NCI-H1105 (cell line): ENCODE results near the gene KRTAP19-8.

Experiments used
- DNase-seq: peaks from one replicate; lab custom pipeline; 2025; lab: John Stamatoyannopoulos, UW

KRTAP19-8 gene

DNA sequence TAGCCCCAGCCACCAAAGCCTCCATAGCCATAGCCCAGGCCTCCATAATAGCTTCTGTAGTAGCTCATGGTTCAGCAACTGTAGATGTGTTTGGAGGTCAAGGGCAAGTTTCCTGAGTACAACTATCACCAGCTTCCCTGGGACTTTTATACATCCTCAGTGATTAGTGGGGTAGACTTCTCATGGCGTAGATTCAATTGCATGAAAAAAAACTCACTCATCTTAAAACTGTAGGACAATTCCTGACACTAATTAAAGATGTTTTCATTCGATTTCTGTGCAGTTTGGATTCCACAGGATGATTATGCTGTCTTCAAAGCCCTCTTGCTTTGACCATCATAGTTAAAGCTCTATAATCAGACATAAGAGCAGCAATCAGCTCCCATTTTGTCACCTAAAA lies at the start of gene KRTAP19-8:
TSS of gene KRTAP19-8 (minus strand) at position 101 of the 400 bp plus-strand sequence. CDS start at position 68, 33 bp downstream.
- no peak for DNase-seq

DNA sequence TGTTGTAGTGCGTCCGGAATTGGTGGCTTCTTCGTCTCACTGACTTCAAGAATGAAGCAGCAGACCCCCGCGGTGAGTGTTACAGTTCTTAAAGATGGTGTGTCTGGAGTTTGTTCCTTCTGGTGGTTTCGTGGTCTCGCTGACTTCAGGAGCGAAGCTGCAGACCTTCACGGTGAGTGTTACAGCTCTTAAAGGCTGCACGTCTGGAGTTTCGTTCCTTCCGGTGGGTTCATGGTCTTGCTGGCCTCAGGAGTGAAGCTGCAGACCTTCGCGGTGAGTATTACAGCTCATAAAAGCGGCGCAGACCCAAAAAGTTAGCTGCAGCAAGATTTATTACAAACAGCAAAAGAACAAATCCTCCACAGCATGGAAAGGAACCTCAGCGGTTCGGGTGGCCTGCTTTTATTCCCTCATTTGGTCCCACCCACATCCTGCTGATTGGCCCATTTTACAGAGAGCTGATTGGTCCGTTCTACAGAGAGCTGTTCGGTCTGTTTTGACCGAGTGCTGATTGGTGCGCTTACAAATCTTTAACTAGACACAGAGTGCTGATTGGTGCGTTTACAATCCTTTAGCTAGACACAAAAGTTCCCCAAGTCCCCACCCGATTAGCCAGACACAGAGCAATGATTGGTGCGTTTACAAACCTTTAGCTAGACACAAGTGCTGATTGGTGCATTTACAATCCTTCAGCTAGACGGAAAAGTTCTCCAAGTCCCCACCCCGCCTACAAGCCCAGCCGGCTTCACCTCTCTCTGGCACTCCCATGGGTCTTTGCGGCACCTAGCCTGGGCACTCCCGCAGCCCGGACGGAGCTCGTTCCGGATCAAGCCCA lies 49.6 kb upstream of the KRTAP19-8 start:
- DNase-seq, result no peak

DNA sequence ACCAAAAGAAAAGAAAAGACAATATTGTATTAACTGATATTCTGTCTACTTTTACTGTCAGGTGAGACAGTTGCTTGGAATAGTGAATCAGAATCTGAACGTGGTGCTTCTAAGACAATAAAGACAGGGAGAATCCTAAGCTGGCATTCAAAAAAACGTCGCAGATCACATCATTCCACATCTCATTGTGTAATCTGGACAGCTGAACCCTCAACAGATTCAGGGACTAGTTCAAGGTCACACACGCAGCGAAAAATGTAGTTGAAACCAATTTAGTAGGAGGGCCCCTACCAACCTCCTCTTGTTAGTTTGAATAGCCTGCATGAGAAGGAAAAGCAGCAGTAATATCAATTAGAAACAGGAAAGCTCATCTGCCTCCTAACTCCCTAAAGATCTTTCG lies 46.4 kb upstream of the KRTAP19-8 start:
- no peak for DNase-seq

DNA sequence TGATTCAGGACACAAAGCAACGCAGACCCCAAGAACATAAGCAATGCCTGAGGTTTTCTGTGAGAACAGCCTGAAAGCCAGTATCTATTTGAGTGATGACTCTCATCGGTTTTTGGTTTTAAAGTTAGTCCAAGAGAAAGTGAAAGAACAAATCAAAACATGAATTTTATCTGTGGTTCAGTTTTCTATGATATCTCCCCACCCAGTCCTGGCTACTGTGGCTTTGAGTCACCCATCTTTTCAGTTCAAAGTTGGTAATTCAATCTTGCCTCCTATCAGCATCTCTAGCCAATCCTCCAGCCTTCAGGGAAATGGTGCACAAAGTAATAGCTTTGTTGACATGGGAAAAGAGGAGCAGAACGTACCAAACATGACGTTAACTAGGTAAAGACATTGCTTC lies 40.5 kb upstream of the KRTAP19-8 start:
- no peak for DNase-seq

- no peak for DNase-seq
These were observed 39.9 kb upstream of the KRTAP19-8 start for GRCh38 chr21:31078216-31078615.

DNA sequence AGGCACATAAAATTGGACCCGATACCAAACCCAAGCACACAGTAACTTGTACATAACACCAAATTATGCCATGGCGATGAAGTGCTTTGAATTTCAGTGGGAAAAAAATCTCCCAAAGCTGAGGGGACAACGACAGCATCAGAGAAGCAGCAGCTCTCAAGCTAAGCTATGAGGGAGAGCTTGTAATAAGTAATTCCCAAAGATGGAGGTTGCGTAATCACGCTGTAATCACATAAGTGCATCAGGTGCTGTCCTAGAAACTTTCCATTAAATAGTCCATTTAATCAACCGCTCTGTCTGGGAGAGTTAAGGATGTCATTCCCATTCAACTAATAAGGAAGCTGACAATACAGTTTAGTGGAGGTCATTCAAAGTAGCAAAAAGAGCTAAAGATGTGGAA lies 37.6 kb upstream of the KRTAP19-8 start:
- no peak for DNase-seq

- no peak for DNase-seq
These were observed 34.3 kb upstream of the KRTAP19-8 start for GRCh38 chr21:31072533-31072932.

- no peak for DNase-seq
These were observed 26.5 kb upstream of the KRTAP19-8 start for GRCh38 chr21:31064803-31065202.

GRCh38 chr21:31052489-31053142 lies 14.3 kb upstream of the KRTAP19-8 start:
- no peak for DNase-seq

DNA sequence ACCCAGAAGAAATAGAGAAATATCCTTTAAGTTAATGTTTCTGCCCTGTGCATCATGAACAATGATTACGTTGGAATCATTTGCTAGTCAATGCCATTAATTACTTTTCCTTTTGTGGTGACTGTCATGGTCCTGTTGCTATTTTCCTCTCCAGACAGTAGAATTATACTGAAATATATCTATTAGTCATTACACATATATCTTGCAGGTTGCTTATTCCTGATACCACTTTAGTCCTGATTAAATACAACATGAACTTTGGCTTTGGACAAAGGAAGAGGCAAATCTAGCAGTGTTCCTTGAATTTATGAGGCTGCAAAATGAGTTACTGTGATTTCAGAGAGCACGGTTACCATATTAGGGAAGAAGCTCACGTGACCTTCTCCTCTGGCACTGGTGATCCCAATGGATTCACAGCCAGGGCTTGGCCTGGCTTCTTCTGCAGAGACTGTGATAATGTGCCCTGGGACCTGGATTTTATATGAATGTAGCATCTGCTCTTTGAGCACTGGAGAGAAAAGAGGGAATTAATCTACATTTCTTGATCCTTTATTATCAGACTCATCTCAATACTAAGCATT lies 12.4 kb upstream of the KRTAP19-8 start:
- no peak for DNase-seq

DNA sequence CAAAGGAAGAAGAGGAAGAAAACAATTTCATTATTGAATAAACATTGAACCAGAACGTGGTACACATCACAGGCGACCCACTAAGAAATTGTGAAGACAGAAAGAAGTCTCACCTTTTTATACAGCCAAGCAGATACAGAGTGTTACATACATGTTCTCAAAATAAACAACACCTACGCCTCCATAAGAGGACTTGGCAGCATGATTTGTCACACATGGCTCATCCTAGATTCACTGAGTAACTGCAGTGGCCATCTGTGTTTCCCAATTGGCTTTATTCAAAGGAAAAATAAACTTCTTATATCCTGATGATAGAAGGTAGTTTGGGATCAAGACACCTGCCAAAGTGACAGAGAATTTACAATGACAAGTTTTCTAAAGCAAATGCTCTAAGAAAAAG lies 7.6 kb upstream of the KRTAP19-8 start:
- no peak for DNase-seq

GRCh38 chr21:31043471-31043870 lies 5.2 kb upstream of the KRTAP19-8 start:
- no peak for DNase-seq

DNA sequence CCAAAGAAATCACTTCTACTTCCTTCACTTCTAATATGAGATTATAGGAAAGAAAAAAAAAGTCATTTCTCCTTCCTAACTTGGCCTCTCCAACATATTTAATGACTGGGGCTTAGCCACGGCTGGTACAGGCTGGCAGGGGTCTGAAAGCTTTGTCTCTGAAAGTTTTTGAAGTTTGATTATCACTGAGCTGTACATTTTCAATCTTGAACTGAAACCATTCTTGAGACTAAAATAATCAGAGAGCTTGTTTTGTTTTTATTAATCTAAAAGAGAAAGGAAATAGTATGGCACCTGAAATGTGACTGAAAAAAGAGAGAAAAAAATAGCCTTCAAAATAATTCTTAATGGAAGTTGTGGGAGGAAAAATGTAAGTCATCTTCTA lies 3.8 kb upstream of the KRTAP19-8 start:
- DNase-seq, result no peak

DNA sequence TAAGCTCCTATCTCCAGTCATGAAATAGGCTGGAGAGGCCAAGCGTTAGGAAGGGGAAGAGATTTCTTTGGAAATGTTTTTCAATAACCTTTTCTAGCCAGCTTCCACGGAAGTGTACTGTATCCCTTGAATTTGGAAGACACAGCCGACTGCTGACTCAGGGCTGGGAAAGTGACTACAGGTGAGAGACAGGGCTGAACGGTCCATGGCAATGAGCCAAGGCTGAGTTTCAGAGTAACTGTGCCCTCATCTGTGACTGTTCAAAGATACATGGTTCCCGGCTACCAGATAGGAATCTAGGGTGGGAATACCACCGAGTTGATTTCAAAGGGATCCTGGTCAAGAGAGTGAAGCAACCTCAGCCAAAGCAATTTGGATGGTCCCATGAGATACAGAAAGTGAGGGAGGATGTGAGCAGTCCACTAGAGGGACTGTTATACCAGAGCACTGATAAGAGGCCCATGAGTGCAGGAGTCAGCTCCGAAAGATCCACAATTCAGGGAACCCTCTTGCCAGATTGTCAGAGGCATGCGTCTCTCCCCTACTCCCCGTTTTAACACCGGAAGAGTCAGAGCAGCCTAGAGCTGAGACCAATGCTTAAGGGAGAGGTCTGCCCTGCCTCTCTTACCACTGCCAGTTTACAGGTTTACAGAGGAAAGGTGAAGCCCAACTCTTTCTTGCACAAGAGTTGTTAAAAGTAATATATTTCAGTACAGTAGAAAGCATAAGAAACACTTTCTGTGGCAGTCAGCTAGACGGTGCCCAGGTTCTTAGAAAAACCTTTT lies 3.2 kb upstream of the KRTAP19-8 start:
- no peak for DNase-seq

GRCh38 chr21:31034378-31034777 lies 3.9 kb downstream of the KRTAP19-8 start:
- DNase-seq, result no peak

DNA sequence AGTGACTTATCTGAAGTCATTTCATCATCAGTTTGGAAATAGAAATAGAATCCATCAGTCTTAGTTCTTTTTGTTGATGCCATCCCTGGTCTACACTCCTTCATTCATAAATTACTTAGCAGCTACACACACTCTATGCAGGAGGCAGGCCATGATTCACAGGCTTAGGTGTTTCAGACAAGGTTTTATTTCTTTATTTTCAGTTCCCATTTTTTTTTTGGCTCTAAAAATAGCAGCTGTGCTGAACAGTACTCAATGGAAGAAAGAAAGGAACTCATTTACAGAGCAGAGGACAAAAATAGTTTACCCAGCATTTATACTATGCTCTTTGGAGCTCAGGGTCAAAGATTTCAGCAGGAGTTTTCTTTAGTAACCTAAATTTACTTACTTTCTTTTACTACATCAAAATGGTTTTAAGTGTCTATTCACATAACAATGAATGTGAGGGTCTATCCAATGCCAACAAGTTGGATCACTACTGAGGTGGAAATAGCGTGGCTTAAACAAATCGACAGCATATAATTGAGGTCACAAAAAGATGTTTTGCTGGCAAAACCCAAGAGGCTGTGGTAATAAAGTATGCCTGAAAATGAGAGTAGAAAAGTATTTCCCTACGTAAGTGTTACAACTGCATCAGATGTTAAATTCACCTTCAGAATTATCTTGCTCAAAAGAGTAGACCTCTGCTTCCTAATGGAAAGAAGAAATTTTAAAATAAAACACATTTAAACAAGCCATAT lies 7.7 kb downstream of the KRTAP19-8 start:
- no peak for DNase-seq

DNA sequence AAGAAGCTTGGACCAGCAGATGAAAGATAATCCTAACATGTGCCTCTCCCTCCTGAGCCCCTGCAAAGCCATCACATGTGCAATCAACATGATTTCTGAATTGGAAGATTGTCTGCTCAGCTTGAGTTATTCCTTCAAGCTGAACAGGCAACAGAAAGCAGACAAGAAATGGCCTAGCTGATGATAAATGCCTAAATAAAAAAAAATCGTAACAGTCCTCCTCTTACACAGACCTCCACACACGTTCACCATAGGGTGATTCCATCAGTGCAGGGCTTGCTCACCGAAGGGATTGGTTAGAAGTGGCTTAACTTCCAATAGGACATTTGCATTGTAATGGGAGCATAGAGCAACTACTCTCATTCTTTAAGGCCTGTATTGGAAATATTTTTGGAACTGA lies 14.6 kb downstream of the KRTAP19-8 start:
- no peak for DNase-seq

- DNase-seq, result no peak
These were observed 16.0 kb downstream of the KRTAP19-8 start for GRCh38 chr21:31022306-31022705.

DNA sequence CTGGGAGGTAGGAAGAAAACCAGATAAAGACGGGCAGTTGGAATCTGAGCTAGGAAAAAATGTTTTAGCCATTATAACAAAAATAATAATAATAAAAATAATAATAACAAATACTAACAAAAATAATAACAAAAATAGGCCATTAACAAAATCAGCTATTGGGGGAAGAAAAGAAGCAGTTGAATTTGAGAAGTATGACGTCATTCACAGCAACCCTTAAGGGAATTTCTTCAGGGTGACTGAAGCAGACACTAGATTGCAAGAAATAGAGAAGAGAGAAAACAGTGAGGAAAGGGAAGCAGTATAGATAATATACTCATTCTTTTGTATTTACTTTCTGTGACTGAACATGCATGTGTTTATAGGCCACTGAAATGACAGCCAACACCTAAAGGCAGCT lies 20.0 kb downstream of the KRTAP19-8 start:
- no peak for DNase-seq

DNA sequence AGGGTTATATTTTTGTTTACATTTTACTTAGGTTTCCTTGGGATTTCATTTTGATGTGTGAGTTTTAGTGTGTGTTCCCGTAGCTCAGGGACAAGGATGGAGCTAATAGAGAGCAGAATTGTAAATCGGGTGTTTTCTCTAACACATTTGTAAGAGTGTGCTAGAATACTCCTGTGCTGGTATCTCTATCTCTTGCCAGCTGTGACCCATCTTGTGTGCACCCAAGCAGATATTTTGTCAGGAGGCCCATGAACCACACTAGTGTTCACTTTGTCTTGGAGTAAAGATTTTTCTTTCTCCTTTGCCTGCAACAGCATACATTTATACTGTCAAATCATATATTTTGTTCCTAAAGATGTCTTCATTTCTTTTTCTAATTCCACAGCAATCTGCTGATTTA lies 23.4 kb downstream of the KRTAP19-8 start:
- DNase-seq, result no peak
